Measurements from ENCODE around the gene RAB9B. TPM values are rescaled to one million over a fixed set of nuclear protein-coding genes. Genes with fewer than 3 reads are reported as not detected.

The RAB9B gene
- total and polyA plus RNA-seq, 2 experiments from 2014 or later: 2.2 to 3.6 TPM

- H3K27ac ChIP-seq: no peak overlapping the region
- H3K4me3 ChIP-seq: no peak overlapping the region
- H3K36me3 ChIP-seq (replicated peaks; ENCODE audit: insufficient read depth, low read depth): no peaks in the 10 kb centered on the region
- no peaks in the 10 kb centered on the region for H3K9me3 ChIP-seq (ENCODE audit: low read depth)
- H3K4me1 ChIP-seq (ENCODE audit: insufficient read depth): no peaks in the 10 kb centered on the region
- H3K79me2 ChIP-seq: no peaks in the 10 kb centered on the region
- H3K9me2 ChIP-seq (replicated peaks; ENCODE audit: insufficient read depth): no peaks in the 10 kb centered on the region
- no peaks in the 10 kb centered on the region for H4K20me1 ChIP-seq (ENCODE audit: insufficient read depth, poor library complexity, severe bottlenecking)
- no peaks in the 10 kb centered on the region for H3K27me3 ChIP-seq
- no peak for DNase-seq (ENCODE audit: low spot score)
- H2AFZ ChIP-seq: no peak overlapping the region
- no peak overlapping the region for H3K4me2 ChIP-seq
- TF ChIP-seq EZH2 (IDR thresholded peaks at IDR 0.05; ENCODE audit: borderline replicate concordance) (no peak), EZH2phosphoT487 (IDR thresholded peaks at IDR 0.05; ENCODE audit: low read depth, severe bottlenecking, unreplicated experiment) (no peak)
- TF ChIP-seq, protein P1, sequence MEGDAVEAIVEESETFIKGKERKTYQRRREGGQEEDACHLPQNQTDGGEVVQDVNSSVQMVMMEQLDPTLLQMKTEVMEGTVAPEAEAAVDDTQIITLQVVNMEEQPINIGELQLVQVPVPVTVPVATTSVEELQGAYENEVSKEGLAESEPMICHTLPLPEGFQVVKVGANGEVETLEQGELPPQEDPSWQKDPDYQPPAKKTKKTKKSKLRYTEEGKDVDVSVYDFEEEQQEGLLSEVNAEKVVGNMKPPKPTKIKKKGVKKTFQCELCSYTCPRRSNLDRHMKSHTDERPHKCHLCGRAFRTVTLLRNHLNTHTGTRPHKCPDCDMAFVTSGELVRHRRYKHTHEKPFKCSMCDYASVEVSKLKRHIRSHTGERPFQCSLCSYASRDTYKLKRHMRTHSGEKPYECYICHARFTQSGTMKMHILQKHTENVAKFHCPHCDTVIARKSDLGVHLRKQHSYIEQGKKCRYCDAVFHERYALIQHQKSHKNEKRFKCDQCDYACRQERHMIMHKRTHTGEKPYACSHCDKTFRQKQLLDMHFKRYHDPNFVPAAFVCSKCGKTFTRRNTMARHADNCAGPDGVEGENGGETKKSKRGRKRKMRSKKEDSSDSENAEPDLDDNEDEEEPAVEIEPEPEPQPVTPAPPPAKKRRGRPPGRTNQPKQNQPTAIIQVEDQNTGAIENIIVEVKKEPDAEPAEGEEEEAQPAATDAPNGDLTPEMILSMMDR (IDR thresholded peaks at IDR 0.05; ENCODE audit: poor library complexity): no peak
These were observed 14.3 kb upstream of the RAB9B start for GRCh38 chrX:103846386-103846785.

DNA sequence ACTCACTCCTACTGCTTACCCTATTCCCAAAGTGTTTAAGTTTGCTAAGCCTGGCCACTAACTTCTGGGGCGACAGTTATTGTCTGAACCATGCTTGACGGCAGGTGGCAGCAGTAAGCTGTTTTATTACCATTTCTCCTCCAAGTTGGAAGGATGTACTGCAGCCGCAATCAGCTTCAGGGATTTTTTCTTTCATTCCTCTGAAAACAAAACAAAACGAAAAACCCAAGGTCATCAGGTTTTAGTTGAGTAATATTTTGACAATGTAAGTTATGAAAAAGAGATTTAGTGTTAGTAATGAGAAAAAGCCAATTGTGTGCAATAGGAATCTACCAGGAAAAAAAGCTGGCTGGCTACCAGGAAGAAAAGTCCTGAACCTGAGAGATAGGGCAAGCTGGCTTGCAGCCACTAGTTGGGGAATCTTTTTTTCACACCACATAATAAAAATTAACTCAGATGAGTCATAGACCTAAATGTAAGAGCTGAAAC is 13.2 kb upstream of the RAB9B start:
- H3K4me3 ChIP-seq: no peak overlapping the region
- no peak overlapping the region for H3K27ac ChIP-seq
- peak overlapping the region; percentile 59 for H3K4me2 ChIP-seq
- H3K36me3 ChIP-seq (replicated peaks; ENCODE audit: insufficient read depth, low read depth): no peaks in the 10 kb centered on the region
- H3K79me2 ChIP-seq: no peaks in the 10 kb centered on the region
- no peaks in the 10 kb centered on the region for H3K4me1 ChIP-seq (ENCODE audit: insufficient read depth)
- DNase-seq (ENCODE audit: low spot score): peak; percentile 75
- no peak overlapping the region for H2AFZ ChIP-seq
- no peaks in the 10 kb centered on the region for H3K27me3 ChIP-seq
- H4K20me1 ChIP-seq (ENCODE audit: insufficient read depth, poor library complexity, severe bottlenecking): no peaks in the 10 kb centered on the region
- 2% methylated on average over 4 of the region's 4 CpGs for WGBS (ENCODE audit: low lambda C conversion rate, missing lambda C conversion rate)
- no peak for TF ChIP-seq EZH2 (IDR thresholded peaks at IDR 0.05; ENCODE audit: borderline replicate concordance)
- TF ChIP-seq, protein P1 (IDR thresholded peaks at IDR 0.05; ENCODE audit: poor library complexity): peak; percentile 85
- H3K9me2 ChIP-seq (replicated peaks; ENCODE audit: insufficient read depth): no peaks in the 10 kb centered on the region
- H3K9me3 ChIP-seq (ENCODE audit: low read depth): no peaks in the 10 kb centered on the region

DNA sequence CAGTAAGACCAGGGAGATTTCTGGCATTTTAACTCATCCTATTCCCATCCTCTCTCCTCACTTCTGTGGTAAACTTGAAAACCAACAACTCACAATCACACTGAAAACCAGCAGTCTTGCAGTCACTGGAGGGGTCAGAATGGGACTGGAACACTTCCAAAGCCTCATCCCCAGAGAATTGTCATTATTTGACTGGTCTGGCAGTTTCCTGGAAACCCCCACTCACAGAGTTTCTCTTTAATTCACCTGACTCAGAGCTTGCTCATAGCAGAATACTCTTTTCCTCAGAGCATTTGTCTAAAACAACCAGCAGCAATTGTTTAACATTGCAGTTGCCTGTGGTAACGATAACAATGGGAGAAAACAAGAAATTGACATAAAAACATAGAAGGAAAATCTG is 7.3 kb upstream of the RAB9B start:
- WGBS (ENCODE audit: low lambda C conversion rate, missing lambda C conversion rate): 48% methylated on average over 1 of the region's 1 CpG
- Histone ChIP-seq H3K4me3 (no peak overlapping the region), H3K27me3 (peaks cover 24% of the 10 kb centered on the region), H3K9me2 (replicated peaks; ENCODE audit: insufficient read depth) (no peaks in the 10 kb centered on the region), H3K4me2 (no peak overlapping the region), H3K27ac (no peak overlapping the region), H3K9me3 (ENCODE audit: low read depth) (no peaks in the 10 kb centered on the region), H3K79me2 (no peaks in the 10 kb centered on the region), H4K20me1 (ENCODE audit: insufficient read depth, poor library complexity, severe bottlenecking) (no peaks in the 10 kb centered on the region), H3K4me1 (ENCODE audit: insufficient read depth) (no peaks in the 10 kb centered on the region), H3K36me3 (replicated peaks; ENCODE audit: insufficient read depth, low read depth) (no peaks in the 10 kb centered on the region), H2AFZ (no peak overlapping the region)
- no peak for DNase-seq (ENCODE audit: low spot score)
- no peak for TF ChIP-seq EZH2 (IDR thresholded peaks at IDR 0.05; ENCODE audit: borderline replicate concordance)
- no peak for TF ChIP-seq EZH2phosphoT487 (IDR thresholded peaks at IDR 0.05; ENCODE audit: low read depth, severe bottlenecking, unreplicated experiment)
- TF ChIP-seq, protein P1 (IDR thresholded peaks at IDR 0.05; ENCODE audit: poor library complexity): no peak

GRCh38 chrX:103831342-103831802 is 685 bp downstream of the RAB9B start:
- peak overlapping the region; percentile 100 for H3K4me2 ChIP-seq
- H3K9me2 ChIP-seq (replicated peaks; ENCODE audit: insufficient read depth): no peaks in the 10 kb centered on the region
- no peaks in the 10 kb centered on the region for H3K36me3 ChIP-seq (replicated peaks; ENCODE audit: insufficient read depth, low read depth)
- peaks cover 16% of the 10 kb centered on the region for H3K27me3 ChIP-seq
- no peaks in the 10 kb centered on the region for H3K79me2 ChIP-seq
- TF ChIP-seq, protein P1 (IDR thresholded peaks at IDR 0.05; ENCODE audit: poor library complexity): no peak
- TF ChIP-seq EZH2 (IDR thresholded peaks at IDR 0.05; ENCODE audit: borderline replicate concordance) (no peak), EZH2phosphoT487 (IDR thresholded peaks at IDR 0.05; ENCODE audit: low read depth, severe bottlenecking, unreplicated experiment) (no peak)
- peaks cover 4% of the 10 kb centered on the region for H3K4me1 ChIP-seq (ENCODE audit: insufficient read depth)
- peak; percentile 89 for DNase-seq (ENCODE audit: low spot score)
- no peaks in the 10 kb centered on the region for H4K20me1 ChIP-seq (ENCODE audit: insufficient read depth, poor library complexity, severe bottlenecking)
- H3K9me3 ChIP-seq (ENCODE audit: low read depth): no peaks in the 10 kb centered on the region
- H2AFZ ChIP-seq: peak overlapping the region; percentile 96
- no peak overlapping the region for H3K27ac ChIP-seq
- H3K4me3 ChIP-seq: peak overlapping the region; percentile 79
- 28% methylated on average over 11 of the region's 11 CpGs for WGBS (ENCODE audit: low lambda C conversion rate, missing lambda C conversion rate)

All from hepatocyte (in vitro differentiated cells).